Thoracic aorta (tissue), 2 donors: ENCODE data around the gene TAF8. TPM values are rescaled to one million over a fixed set of nuclear protein-coding genes. Genes with fewer than 3 reads are reported as not detected.

ENCODE experiments used
- ATAC-seq: fragments of 150-250 bp; one replicate; pipeline ENCODE4 v1.8.0; 2017; ENCODE audit warnings: low read depth; ENCODE audit not compliant: insufficient number of reproducible peaks, low FRiP score
- DNase-seq: peaks from one replicate; pipeline ENCODE4 v3.0.0-alpha.2; 2020; ENCODE audit warnings: low spot score
- H3K27ac ChIP-seq, 2 donors: fragments of 200-600 bp; sonication (generic); 1 replicate in 1 of 2; 2 replicates in 1 of 2; pipeline ENCODE4 v1.5.1; 2016; ENCODE audit warnings: mild to moderate bottlenecking in 2 of 2, moderate library complexity in 2 of 2
- H3K27me3 ChIP-seq: fragments of 200-600 bp; sonication (generic); replicated peaks from 2 replicates; pipeline ENCODE4 v1.6.0; 2016; ENCODE audit warnings: mild to moderate bottlenecking; ENCODE audit not compliant: insufficient read depth
- H3K36me3 ChIP-seq: fragments of 200-600 bp; sonication (generic); one replicate; pipeline ENCODE4 v1.5.1; 2016
- H3K4me1 ChIP-seq, 2 donors: fragments of 200-600 bp; sonication (generic); 1 replicate in 1 of 2; 2 replicates in 1 of 2; pipeline versions ENCODE4 v1.5.1 to v1.6.0; 2016; ENCODE audit warnings: low read depth in 2 of 2, mild to moderate bottlenecking in 1 of 2; ENCODE audit not compliant: control insufficient read depth in 1 of 2
- H3K4me3 ChIP-seq: fragments of 200-600 bp; sonication (generic); 2 replicates; pipeline ENCODE4 v1.5.1; 2016; ENCODE audit warnings: mild to moderate bottlenecking
- H3K9me3 ChIP-seq: fragments of 200-600 bp; sonication (generic); 2 replicates; pipeline ENCODE4 v1.5.1; 2016
- total RNA-seq, 2 donors: library from RNA; depleted of rRNA; stranded (reverse); fragments of >200 nt; gene quantifications; one replicate each; pipeline versions ENCODE4 v1.1.0 to v1.2.3, GENCODE V29; 2016
- TF ChIP-seq, protein P1 (sequence below): fragments of 200-600 bp; sonication (generic); IDR thresholded peaks from one replicate; pipeline ENCODE4 v1.5.1; 2019; ENCODE audit warnings: antibody characterized with exemption

Gene TAF8
- total RNA-seq, 2 donors from 2014 or later, result 24.5 to 40.8 TPM

DNA sequence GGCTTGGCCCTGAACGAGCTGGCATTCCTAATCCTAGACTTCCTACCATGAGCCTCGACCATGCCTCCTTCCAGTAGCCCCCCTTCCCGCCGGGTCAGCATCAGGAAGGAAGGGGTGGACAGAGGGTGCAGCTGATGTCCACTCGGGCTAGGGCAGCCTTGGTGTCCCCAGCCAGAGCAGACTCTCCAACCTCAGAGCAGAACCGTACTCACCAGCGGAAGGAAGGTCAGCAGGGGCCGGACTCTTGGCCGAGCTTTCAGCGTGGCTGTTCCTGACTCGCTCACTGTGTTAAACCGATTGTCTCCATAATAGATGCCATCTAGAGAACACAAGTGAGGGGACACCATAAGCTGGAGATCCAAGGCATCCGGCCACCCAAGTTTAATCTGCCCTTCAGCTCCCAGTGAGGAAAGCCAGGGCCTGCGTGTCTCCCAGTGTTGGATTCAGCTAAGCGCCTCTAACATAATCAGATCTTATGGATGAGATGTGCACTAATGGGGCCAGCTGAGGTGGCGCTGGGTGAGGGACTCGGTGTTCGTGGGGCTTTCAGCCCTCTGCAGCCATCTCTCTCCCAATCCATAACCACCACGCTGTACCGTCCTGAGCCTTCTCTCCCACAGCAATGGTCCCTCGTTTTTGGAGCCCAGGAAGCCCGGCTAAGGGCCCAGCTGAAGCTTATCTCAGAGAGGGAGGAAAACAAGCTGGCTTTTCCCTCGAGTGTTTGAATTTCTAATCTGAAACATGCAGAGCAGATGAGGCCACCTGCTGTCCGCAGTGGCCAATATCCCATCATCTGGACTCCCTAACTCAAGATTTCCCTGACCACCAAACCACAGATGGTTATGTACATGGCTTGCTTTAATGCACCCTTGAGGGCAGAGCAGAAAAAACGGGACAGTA, 78.4 kb downstream of the TAF8 start:
- Histone ChIP-seq H3K36me3 (no peaks in the 10 kb centered on the region), H3K27ac (no peak overlapping the region), H3K27me3 (no peaks in the 10 kb centered on the region), H3K4me1 (no peaks in the 10 kb centered on the region), H3K9me3 (no peaks in the 10 kb centered on the region), H3K4me3 (no peak overlapping the region)
- no peak for ATAC-seq
- TF ChIP-seq, protein P1, sequence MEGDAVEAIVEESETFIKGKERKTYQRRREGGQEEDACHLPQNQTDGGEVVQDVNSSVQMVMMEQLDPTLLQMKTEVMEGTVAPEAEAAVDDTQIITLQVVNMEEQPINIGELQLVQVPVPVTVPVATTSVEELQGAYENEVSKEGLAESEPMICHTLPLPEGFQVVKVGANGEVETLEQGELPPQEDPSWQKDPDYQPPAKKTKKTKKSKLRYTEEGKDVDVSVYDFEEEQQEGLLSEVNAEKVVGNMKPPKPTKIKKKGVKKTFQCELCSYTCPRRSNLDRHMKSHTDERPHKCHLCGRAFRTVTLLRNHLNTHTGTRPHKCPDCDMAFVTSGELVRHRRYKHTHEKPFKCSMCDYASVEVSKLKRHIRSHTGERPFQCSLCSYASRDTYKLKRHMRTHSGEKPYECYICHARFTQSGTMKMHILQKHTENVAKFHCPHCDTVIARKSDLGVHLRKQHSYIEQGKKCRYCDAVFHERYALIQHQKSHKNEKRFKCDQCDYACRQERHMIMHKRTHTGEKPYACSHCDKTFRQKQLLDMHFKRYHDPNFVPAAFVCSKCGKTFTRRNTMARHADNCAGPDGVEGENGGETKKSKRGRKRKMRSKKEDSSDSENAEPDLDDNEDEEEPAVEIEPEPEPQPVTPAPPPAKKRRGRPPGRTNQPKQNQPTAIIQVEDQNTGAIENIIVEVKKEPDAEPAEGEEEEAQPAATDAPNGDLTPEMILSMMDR, result no peak
- DNase-seq, result no peak

DNA sequence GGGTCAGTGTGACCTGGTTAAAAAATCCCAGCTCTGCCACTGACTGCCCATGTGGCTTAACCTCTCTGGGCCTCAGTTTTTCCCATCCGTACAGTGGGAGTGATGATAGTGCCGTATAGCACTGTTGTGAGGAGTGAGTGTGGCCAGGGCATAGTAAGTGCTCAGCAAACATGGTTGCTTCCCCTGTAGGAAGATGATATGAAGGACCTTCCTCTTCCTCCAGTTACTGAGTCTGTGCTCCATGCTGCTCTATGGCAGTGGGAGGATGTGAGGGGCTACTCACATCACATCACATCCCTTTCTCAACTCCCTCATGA, 79.0 kb downstream of the TAF8 start:
- ATAC-seq (no peak), DNase-seq (no peak)
- H3K36me3 ChIP-seq, result no peaks in the 10 kb centered on the region
- no peak overlapping the region for H3K4me3 ChIP-seq
- TF ChIP-seq, protein P1, result no peak
- H3K27ac ChIP-seq, result no peak overlapping the region
- no peaks in the 10 kb centered on the region for H3K9me3 ChIP-seq
- H3K27me3 ChIP-seq, result no peaks in the 10 kb centered on the region
- H3K4me1 ChIP-seq, result no peaks in the 10 kb centered on the region

- Histone ChIP-seq H3K4me3 (no peak overlapping the region), H3K4me1 (no peaks in the 10 kb centered on the region), H3K36me3 (no peaks in the 10 kb centered on the region), H3K27ac (no peak overlapping the region), H3K27me3 (no peaks in the 10 kb centered on the region), H3K9me3 (no peaks in the 10 kb centered on the region)
- TF ChIP-seq, protein P1, result no peak
- no peak for ATAC-seq
- no peak for DNase-seq
Measured at GRCh38 chr6:42131531-42131930, 81.2 kb downstream of the TAF8 start.

GRCh38 chr6:42133926-42134325, 83.6 kb downstream of the TAF8 start:
- ATAC-seq (no peak), DNase-seq (no peak)
- Histone ChIP-seq H3K4me3 (no peak overlapping the region), H3K27ac (no peak overlapping the region), H3K27me3 (no peaks in the 10 kb centered on the region), H3K4me1 (no peaks in the 10 kb centered on the region), H3K36me3 (no peaks in the 10 kb centered on the region), H3K9me3 (no peaks in the 10 kb centered on the region)
- TF ChIP-seq, protein P1, result no peak

DNA sequence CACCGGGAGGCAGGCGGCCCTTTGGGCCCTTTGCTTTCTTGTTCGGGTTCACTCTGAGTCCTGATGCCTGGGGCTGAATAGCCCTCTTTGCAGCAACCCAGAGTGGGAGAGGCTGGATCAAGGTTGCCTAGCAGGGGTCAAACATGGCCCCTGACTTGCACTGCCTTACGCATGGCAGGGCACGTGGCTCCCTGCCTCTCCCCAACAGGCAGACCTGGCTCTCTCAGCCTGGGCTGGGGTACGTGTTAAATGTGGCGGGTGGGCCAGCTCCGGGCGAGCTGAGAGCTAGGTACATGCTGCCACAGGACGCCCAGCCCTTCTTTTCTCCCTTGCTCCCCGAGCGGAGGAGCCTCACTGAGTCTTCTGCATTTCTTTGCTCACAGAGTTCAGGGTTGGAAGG, 84.8 kb downstream of the TAF8 start:
- Histone ChIP-seq H3K27ac (no peak overlapping the region), H3K27me3 (no peaks in the 10 kb centered on the region), H3K9me3 (no peaks in the 10 kb centered on the region), H3K4me1 (no peaks in the 10 kb centered on the region), H3K4me3 (no peak overlapping the region), H3K36me3 (no peaks in the 10 kb centered on the region)
- DNase-seq, result no peak
- no peak for ATAC-seq
- TF ChIP-seq, protein P1, result no peak
